ENCODE data around the gene PLEKHA1.

DNA sequence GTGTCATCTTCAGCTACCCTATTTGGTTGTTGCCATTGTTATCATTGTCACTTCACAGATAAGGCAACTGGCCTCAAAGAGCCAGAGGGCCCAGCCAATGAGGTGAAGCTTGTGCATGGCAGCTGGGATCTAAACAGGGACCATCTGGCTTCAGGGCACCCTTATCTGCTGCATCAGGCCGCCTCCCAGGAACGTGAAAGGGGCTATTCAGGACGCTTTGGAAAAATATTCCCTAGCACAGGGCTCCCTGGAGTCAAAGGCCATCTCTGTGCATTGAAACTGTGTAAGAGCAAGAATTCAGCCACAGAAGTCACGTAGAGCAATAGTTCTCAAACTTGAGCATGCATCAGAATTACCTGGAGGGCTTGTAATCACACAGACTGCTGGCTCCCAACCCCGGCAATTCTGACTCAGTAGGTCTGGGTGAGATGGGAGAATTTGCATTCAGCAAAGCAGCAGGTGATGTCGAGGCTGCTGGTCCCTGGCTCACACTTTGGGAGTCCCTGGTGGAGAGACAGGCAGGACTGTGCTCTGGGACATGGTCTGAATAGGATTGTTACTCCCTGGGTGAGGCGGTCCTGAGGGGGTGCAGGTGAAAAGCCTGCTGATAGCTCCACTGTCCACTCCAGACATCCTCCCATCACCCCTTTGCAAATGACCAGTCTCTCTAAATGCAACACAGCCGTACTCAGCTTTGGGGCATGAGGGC, 21.5 kb upstream of the PLEKHA1 start:
- no peak for TF ChIP-seq BHLHE40 (IDR thresholded peaks at IDR 0.05; ENCODE audit: low read depth, low read length)
- TF ChIP-seq, protein P1, sequence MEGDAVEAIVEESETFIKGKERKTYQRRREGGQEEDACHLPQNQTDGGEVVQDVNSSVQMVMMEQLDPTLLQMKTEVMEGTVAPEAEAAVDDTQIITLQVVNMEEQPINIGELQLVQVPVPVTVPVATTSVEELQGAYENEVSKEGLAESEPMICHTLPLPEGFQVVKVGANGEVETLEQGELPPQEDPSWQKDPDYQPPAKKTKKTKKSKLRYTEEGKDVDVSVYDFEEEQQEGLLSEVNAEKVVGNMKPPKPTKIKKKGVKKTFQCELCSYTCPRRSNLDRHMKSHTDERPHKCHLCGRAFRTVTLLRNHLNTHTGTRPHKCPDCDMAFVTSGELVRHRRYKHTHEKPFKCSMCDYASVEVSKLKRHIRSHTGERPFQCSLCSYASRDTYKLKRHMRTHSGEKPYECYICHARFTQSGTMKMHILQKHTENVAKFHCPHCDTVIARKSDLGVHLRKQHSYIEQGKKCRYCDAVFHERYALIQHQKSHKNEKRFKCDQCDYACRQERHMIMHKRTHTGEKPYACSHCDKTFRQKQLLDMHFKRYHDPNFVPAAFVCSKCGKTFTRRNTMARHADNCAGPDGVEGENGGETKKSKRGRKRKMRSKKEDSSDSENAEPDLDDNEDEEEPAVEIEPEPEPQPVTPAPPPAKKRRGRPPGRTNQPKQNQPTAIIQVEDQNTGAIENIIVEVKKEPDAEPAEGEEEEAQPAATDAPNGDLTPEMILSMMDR (conservative IDR thresholded peaks at IDR 0.05; ENCODE audit: low read depth, low read length), result no peak
- TF ChIP-seq, protein P2, sequence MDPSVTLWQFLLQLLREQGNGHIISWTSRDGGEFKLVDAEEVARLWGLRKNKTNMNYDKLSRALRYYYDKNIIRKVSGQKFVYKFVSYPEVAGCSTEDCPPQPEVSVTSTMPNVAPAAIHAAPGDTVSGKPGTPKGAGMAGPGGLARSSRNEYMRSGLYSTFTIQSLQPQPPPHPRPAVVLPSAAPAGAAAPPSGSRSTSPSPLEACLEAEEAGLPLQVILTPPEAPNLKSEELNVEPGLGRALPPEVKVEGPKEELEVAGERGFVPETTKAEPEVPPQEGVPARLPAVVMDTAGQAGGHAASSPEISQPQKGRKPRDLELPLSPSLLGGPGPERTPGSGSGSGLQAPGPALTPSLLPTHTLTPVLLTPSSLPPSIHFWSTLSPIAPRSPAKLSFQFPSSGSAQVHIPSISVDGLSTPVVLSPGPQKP (IDR thresholded peaks at IDR 0.05; ENCODE audit: borderline replicate concordance, low read depth, low read length), result no peak
- no peak for TF ChIP-seq POLR2A (IDR thresholded peaks at IDR 0.05; ENCODE audit: low read depth, low read length)
- TF ChIP-seq MXI1 (IDR thresholded peaks at IDR 0.05; ENCODE audit: borderline replicate concordance, low read depth, low read length), result no peak
- TF ChIP-seq, protein P3, sequence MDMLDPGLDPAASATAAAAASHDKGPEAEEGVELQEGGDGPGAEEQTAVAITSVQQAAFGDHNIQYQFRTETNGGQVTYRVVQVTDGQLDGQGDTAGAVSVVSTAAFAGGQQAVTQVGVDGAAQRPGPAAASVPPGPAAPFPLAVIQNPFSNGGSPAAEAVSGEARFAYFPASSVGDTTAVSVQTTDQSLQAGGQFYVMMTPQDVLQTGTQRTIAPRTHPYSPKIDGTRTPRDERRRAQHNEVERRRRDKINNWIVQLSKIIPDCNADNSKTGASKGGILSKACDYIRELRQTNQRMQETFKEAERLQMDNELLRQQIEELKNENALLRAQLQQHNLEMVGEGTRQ (IDR thresholded peaks at IDR 0.05; ENCODE audit: low read depth, low read length), result no peak
- no peak for TF ChIP-seq SMC3 (IDR thresholded peaks at IDR 0.05; ENCODE audit: low read depth, low read length)
